C1 segment of cervical spinal cord (tissue), 14 donors: ENCODE measurements around the gene ALDH18A1.

Experiments used
- DNase-seq, 14 donors: peaks; one replicate each; lab custom pipeline; 2025; lab: John Stamatoyannopoulos, UW

ALDH18A1 gene

GRCh38 chr10:95558593-95559320 lies 97.8 kb downstream of the ALDH18A1 start:
- peak in 2 of 14 donors; percentile 3 to 16 for DNase-seq

GRCh38 chr10:95556994-95557767 lies 99.3 kb downstream of the ALDH18A1 start:
- no peak for DNase-seq
